Measurements from ENCODE around the gene XDH.

The XDH gene

DNA sequence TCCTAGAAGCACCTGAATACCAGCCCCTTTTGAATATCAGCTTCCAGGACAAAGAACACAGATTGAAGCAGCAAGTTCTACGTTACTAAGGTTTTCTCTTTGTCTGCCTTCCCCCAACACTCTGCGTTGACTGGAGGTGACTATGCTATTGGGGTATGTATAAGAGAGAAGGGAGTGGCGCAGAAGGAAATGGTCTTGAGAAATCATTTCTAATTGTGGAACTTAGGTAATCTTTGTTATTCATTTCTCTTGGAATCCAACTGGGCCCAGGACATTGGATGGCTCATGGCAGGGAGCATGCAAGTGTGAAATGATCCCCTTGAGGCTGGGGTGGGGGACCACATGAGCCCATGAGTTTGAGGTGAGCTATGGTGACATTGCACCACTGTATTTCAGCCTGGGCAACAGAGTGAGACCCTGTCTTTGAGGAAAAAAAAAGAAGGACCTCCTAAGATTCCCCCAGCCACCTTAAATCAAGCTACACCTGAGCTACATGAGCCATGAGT is 29.7 kb downstream of the XDH start:
- Histone ChIP-seq H3K27ac (ENCODE audit: low read depth, low read length) (no peak overlapping the region), H3K79me2 (ENCODE audit: control insufficient read depth, low read length) (no peaks in the 10 kb centered on the region), H3F3A (ENCODE audit: control insufficient read depth, insufficient read depth) (no peaks in the 10 kb centered on the region), H3K4me1 (ENCODE audit: control insufficient read depth, low read length) (no peaks in the 10 kb centered on the region), H3K9me3 (ENCODE audit: control insufficient read depth, insufficient read depth, low read length) (no peaks in the 10 kb centered on the region), H3K4me3 (ENCODE audit: low read length) (no peak overlapping the region), H4K20me1 (ENCODE audit: control insufficient read depth, insufficient read depth, low read depth, low read length) (no peaks in the 10 kb centered on the region), H3K36me3 (ENCODE audit: control insufficient read depth, low read length) (no peaks in the 10 kb centered on the region), H3K4me2 (ENCODE audit: low read length) (no peak overlapping the region), H3K27me3 (ENCODE audit: control insufficient read depth, low read length) (no peaks in the 10 kb centered on the region), H3K9me2 (replicated peaks; ENCODE audit: control insufficient read depth, low read length) (no peaks in the 10 kb centered on the region)
- TF ChIP-seq, protein P1, sequence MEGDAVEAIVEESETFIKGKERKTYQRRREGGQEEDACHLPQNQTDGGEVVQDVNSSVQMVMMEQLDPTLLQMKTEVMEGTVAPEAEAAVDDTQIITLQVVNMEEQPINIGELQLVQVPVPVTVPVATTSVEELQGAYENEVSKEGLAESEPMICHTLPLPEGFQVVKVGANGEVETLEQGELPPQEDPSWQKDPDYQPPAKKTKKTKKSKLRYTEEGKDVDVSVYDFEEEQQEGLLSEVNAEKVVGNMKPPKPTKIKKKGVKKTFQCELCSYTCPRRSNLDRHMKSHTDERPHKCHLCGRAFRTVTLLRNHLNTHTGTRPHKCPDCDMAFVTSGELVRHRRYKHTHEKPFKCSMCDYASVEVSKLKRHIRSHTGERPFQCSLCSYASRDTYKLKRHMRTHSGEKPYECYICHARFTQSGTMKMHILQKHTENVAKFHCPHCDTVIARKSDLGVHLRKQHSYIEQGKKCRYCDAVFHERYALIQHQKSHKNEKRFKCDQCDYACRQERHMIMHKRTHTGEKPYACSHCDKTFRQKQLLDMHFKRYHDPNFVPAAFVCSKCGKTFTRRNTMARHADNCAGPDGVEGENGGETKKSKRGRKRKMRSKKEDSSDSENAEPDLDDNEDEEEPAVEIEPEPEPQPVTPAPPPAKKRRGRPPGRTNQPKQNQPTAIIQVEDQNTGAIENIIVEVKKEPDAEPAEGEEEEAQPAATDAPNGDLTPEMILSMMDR (IDR thresholded peaks at IDR 0.05; ENCODE audit: low read depth, low read length, poor library complexity, severe bottlenecking) = no peak
- TF ChIP-seq EZH2phosphoT487 (IDR thresholded peaks at IDR 0.05; ENCODE audit: borderline replicate concordance, low read length) = no peak

DNA sequence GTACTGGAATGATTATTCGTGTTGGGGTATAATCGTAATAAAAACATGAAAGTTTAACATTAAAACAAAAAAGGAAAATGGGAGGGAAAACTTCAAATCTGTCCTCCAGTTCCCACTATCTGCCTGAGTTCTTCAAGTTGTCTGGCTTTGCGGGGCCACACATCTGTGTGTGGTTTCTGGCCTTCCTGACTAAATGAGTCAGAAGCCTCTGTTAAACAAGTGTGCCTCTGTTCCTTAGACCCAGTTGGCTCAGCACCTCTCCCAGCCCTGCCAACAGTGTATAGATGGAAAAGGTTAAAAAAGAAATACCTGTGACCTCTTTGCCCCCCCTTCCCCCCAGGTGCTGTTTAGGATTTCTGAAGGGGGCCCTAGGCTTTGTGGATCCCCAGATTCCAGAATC is 30.2 kb downstream of the XDH start:
- no peaks in the 10 kb centered on the region for H3K9me3 ChIP-seq (ENCODE audit: control insufficient read depth, insufficient read depth, low read length)
- H3F3A ChIP-seq (ENCODE audit: control insufficient read depth, insufficient read depth) = no peaks in the 10 kb centered on the region
- H3K4me1 ChIP-seq (ENCODE audit: control insufficient read depth, low read length) = no peaks in the 10 kb centered on the region
- H3K79me2 ChIP-seq (ENCODE audit: control insufficient read depth, low read length) = no peaks in the 10 kb centered on the region
- no peaks in the 10 kb centered on the region for H3K36me3 ChIP-seq (ENCODE audit: control insufficient read depth, low read length)
- H3K27ac ChIP-seq (ENCODE audit: low read depth, low read length) = no peak overlapping the region
- no peak overlapping the region for H3K4me2 ChIP-seq (ENCODE audit: low read length)
- no peaks in the 10 kb centered on the region for H3K27me3 ChIP-seq (ENCODE audit: control insufficient read depth, low read length)
- no peak overlapping the region for H3K4me3 ChIP-seq (ENCODE audit: low read length)
- no peaks in the 10 kb centered on the region for H3K9me2 ChIP-seq (replicated peaks; ENCODE audit: control insufficient read depth, low read length)
- TF ChIP-seq, protein P1 (IDR thresholded peaks at IDR 0.05; ENCODE audit: low read depth, low read length, poor library complexity, severe bottlenecking) = no peak
- no peak for TF ChIP-seq EZH2phosphoT487 (IDR thresholded peaks at IDR 0.05; ENCODE audit: borderline replicate concordance, low read length)
- no peaks in the 10 kb centered on the region for H4K20me1 ChIP-seq (ENCODE audit: control insufficient read depth, insufficient read depth, low read depth, low read length)

DNA sequence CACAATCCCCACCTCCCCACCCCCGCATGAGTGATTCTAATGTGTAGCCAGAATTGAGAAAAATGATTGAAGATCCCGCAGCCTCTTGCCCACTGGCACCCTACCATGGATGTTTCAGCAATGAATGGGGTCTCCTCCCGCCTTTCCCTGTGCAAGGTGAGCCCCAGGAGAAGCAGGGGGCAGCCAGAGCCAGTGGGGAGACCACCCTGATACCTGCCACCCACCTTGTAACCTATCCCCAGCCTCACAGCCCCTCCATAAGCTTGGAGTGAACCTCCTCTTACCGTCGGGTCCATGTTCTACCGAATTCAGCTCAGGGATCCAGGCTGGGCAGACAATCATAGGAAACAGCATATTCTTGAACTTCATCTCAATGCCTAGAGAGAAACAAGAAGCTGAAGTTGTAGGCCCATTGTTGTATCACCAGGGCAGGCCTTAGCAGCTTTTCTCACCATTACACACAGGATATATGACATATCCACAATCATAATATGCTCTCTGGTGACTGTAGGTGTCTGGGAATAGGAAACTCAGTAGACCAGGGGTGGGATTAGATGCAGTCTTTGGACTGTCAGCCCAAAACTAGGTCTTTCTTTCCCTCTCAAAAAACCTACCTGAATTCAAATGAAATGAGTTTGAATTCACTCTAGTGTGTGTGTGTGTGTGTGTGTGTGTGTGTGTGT is 30.9 kb downstream of the XDH start:
- Histone ChIP-seq H3K4me3 (ENCODE audit: low read length) (no peak overlapping the region), H3K27me3 (ENCODE audit: control insufficient read depth, low read length) (no peaks in the 10 kb centered on the region), H3K36me3 (ENCODE audit: control insufficient read depth, low read length) (no peaks in the 10 kb centered on the region), H3K27ac (ENCODE audit: low read depth, low read length) (no peak overlapping the region), H3F3A (ENCODE audit: control insufficient read depth, insufficient read depth) (no peaks in the 10 kb centered on the region), H3K4me1 (ENCODE audit: control insufficient read depth, low read length) (no peaks in the 10 kb centered on the region), H3K9me2 (replicated peaks; ENCODE audit: control insufficient read depth, low read length) (no peaks in the 10 kb centered on the region), H3K4me2 (ENCODE audit: low read length) (no peak overlapping the region), H3K9me3 (ENCODE audit: control insufficient read depth, insufficient read depth, low read length) (no peaks in the 10 kb centered on the region), H3K79me2 (ENCODE audit: control insufficient read depth, low read length) (no peaks in the 10 kb centered on the region), H4K20me1 (ENCODE audit: control insufficient read depth, insufficient read depth, low read depth, low read length) (no peaks in the 10 kb centered on the region)
- no peak for TF ChIP-seq EZH2phosphoT487 (IDR thresholded peaks at IDR 0.05; ENCODE audit: borderline replicate concordance, low read length)
- TF ChIP-seq, protein P1 (IDR thresholded peaks at IDR 0.05; ENCODE audit: low read depth, low read length, poor library complexity, severe bottlenecking) = no peak

Measured in DOHH2 (cell line).